Panc1 (cell line): Measurements from ENCODE around the gene ITGB6.

Source experiments
- POLR2AphosphoS5 ChIP-seq: IDR thresholded peaks from 2 replicates; pipeline ENCODE4 v1.6.1; 2012; ENCODE audit warnings: mild to moderate bottlenecking, low read depth, low read length, moderate library complexity
- TCF7L2 ChIP-seq: IDR thresholded peaks from 2 replicates; pipeline ENCODE4 v1.6.1; 2011; ENCODE audit warnings: mild to moderate bottlenecking, low read depth, low read length, inconsistent platforms
- TF ChIP-seq, protein P1 (sequence below): fragments of 450-650 bp; IDR thresholded peaks from 2 replicates; pipeline ENCODE4 v1.5.1; 2017; ENCODE audit warnings: mild to moderate bottlenecking

DNA sequence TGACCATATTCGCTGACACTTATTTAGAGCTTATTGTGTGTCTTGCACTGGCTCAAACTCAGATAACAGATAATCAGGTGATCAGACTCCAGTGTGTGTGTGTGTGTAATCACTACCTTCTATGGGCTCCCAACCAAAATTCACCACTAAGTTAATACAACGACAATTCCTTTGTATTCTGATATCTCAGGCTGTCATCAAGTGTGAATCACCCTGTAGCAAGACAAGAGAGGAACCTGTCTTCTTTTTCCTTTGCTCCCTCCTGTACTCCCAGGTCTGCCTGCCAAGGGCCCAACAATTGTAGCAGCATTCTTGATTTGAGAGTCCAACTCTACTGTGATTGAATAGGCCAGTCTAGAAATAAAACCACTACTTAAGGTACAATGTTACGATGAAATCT is 25.8 kb downstream of the ITGB6 start:
- TF ChIP-seq POLR2AphosphoS5 (no peak), TCF7L2 (no peak)
- TF ChIP-seq, protein P1, sequence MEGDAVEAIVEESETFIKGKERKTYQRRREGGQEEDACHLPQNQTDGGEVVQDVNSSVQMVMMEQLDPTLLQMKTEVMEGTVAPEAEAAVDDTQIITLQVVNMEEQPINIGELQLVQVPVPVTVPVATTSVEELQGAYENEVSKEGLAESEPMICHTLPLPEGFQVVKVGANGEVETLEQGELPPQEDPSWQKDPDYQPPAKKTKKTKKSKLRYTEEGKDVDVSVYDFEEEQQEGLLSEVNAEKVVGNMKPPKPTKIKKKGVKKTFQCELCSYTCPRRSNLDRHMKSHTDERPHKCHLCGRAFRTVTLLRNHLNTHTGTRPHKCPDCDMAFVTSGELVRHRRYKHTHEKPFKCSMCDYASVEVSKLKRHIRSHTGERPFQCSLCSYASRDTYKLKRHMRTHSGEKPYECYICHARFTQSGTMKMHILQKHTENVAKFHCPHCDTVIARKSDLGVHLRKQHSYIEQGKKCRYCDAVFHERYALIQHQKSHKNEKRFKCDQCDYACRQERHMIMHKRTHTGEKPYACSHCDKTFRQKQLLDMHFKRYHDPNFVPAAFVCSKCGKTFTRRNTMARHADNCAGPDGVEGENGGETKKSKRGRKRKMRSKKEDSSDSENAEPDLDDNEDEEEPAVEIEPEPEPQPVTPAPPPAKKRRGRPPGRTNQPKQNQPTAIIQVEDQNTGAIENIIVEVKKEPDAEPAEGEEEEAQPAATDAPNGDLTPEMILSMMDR = no peak
